HEK293T (cell line): Measurements from ENCODE around the gene PRKAG2.
"Not testable (repeated sequence)": the region's sequence is repeated elsewhere in the genome, so short reads cannot be mapped to it uniquely, and the experiment has no call there.

ENCODE experiments used
- HDGF ChIP-seq: fragments of 450-650 bp; IDR thresholded peaks from 2 replicates; pipeline ENCODE4 v1.6.1; 2017; ENCODE audit warnings: antibody characterized with exemption, borderline replicate concordance
- SP1 ChIP-seq: fragments of 450-650 bp; IDR thresholded peaks from 2 replicates; pipeline ENCODE4 v1.6.1; 2017
- TARDBP ChIP-seq: fragments of 450-650 bp; IDR thresholded peaks from 2 replicates; pipeline ENCODE4 v1.6.1; 2016

- TF ChIP-seq TARDBP, HDGF, SP1: not testable (repeated sequence)
Observed at GRCh38 chr7:151748021-151748420, 128.9 kb downstream of the PRKAG2 start.
